Measurements from ENCODE around the gene TECTB.

DNA sequence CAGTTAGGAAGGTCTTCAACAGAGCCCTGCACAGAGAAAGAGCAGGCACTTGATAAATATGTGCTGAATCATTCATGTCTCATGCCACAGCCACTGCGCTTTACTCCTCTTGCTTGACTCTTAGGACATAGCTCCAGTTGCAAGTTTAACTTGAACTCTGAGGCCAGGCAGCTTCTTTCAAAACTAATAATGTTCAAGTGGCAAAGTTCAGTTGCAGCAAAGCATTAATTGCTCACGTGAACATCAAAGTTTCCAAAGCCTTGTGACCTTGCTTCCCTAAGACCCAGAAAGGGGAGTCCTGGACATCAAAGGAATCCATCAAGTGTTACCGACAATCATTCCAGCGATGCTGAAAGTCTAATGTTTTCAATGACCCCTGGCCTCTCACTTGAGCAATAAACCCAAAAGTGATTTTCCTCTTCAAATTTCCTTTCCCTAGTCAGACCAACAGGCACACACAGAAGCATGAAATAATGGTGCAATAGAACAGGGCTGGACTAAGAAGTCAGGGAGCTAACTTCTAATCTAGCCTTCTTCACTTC is 21.8 kb upstream of the TECTB start:
- TF ChIP-seq, protein P1, sequence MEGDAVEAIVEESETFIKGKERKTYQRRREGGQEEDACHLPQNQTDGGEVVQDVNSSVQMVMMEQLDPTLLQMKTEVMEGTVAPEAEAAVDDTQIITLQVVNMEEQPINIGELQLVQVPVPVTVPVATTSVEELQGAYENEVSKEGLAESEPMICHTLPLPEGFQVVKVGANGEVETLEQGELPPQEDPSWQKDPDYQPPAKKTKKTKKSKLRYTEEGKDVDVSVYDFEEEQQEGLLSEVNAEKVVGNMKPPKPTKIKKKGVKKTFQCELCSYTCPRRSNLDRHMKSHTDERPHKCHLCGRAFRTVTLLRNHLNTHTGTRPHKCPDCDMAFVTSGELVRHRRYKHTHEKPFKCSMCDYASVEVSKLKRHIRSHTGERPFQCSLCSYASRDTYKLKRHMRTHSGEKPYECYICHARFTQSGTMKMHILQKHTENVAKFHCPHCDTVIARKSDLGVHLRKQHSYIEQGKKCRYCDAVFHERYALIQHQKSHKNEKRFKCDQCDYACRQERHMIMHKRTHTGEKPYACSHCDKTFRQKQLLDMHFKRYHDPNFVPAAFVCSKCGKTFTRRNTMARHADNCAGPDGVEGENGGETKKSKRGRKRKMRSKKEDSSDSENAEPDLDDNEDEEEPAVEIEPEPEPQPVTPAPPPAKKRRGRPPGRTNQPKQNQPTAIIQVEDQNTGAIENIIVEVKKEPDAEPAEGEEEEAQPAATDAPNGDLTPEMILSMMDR (IDR thresholded peaks at IDR 0.05 in 2 of 3, conservative IDR thresholded peaks at IDR 0.05 in 1 of 3; ENCODE audit: borderline replicate concordance in 1 of 3, insufficient read depth in 1 of 3, low read depth in 2 of 3, low read length in 2 of 3) = no peak
- no peak for TF ChIP-seq SIN3A (IDR thresholded peaks at IDR 0.05; ENCODE audit: low read depth)
- TF ChIP-seq CEBPB (IDR thresholded peaks at IDR 0.05; ENCODE audit: low read depth) = no peak
- no peak for TF ChIP-seq CBX3 (IDR thresholded peaks at IDR 0.05; ENCODE audit: low read depth)

Data from HCT116 (cell line).